WTC11 (cell line): ENCODE results near the gene AGBL1. TPM values are rescaled to one million over a fixed set of nuclear protein-coding genes. Genes with fewer than 3 reads are reported as not detected.

Source experiments
- ATAC-seq: fragments of 200-7000 bp; cut with Tn5 transposase; 2 replicates; pipeline ENCODE4 v1.10.0; 2021; ENCODE audit warnings: mild to moderate bottlenecking, moderate library complexity
- CTCF ChIA-PET: fragments of 300-600 bp; sonication (Branson Sonifier 250); formaldehyde crosslinking; loops from one replicate; lab custom pipeline; 2021; ENCODE audit warnings: antibody characterized with exemption; lab: Charles Lee
- POLR2A ChIA-PET: fragments of 350-600 bp; sonication (Branson Sonifier 250); formaldehyde crosslinking; loops from one replicate; lab custom pipeline; 2021; ENCODE audit warnings: antibody characterized with exemption; lab: Charles Lee
- DNase-seq: peaks from one replicate; pipeline ENCODE4 v3.0.0; 2021; ENCODE audit warnings: low spot score
- H3K27ac Mint-ChIP-seq: 2 replicates; pipeline ENCODE4 v1.8.0; 2021; ENCODE audit warnings: mixed read lengths
- H3K27me3 Mint-ChIP-seq: 2 replicates; pipeline ENCODE4 v1.8.0; 2021; ENCODE audit warnings: low read depth, mild to moderate bottlenecking, moderate library complexity, mixed read lengths
- H3K36me3 Mint-ChIP-seq: 2 replicates; pipeline ENCODE4 v1.8.0; 2021; ENCODE audit warnings: mixed read lengths
- H3K4me1 Mint-ChIP-seq: 2 replicates; pipeline ENCODE4 v1.8.0; 2022; ENCODE audit warnings: mixed read lengths
- H3K4me3 Mint-ChIP-seq: 2 replicates; pipeline ENCODE4 v1.8.0; 2021; ENCODE audit warnings: mild to moderate bottlenecking, moderate library complexity, mixed read lengths
- H3K9me3 Mint-ChIP-seq: 2 replicates; pipeline ENCODE4 v1.8.0; 2021; ENCODE audit warnings: mixed read lengths
- CREB1 ChIP-seq: sonication (generic); formaldehyde crosslinking; IDR thresholded peaks from 2 replicates; pipeline ENCODE4 v1.8.0; 2023; ENCODE audit warnings: mild to moderate bottlenecking, missing genetic modification reagents
- ELF4 ChIP-seq: sonication (generic); formaldehyde crosslinking; IDR thresholded peaks from 2 replicates; pipeline ENCODE4 v1.8.1; 2022; ENCODE audit warnings: low read depth, mild to moderate bottlenecking, moderate library complexity, missing genetic modification reagents
- EMX1 ChIP-seq: fragments of 250-450 bp; sonication (Bioruptor Pico); IDR thresholded peaks from 2 replicates; pipeline ENCODE4 v1.8.0; 2021; ENCODE audit warnings: mild to moderate bottlenecking
- GRHL2 ChIP-seq: fragments of 250-450 bp; sonication (Bioruptor Pico); IDR thresholded peaks from 2 replicates; pipeline ENCODE4 v1.8.0; 2022; ENCODE audit warnings: mild to moderate bottlenecking, moderate library complexity; ENCODE audit not compliant: insufficient replicate concordance, severe bottlenecking
- IRF2 ChIP-seq: sonication (generic); formaldehyde crosslinking; IDR thresholded peaks from 2 replicates; pipeline ENCODE4 v1.8.0; 2022; ENCODE audit warnings: low read depth, missing genetic modification reagents, borderline replicate concordance
- KAT7 ChIP-seq: sonication (generic); formaldehyde crosslinking; IDR thresholded peaks from 2 replicates; pipeline ENCODE4 v1.8.1; 2023; ENCODE audit warnings: missing genetic modification reagents, mild to moderate bottlenecking, borderline replicate concordance
- NFYB ChIP-seq: sonication (generic); formaldehyde crosslinking; conservative IDR thresholded peaks from 2 replicates; pipeline ENCODE4 v1.8.0; 2022; ENCODE audit warnings: low read depth, missing genetic modification reagents
- NR3C1 ChIP-seq: sonication (generic); formaldehyde crosslinking; conservative IDR thresholded peaks from 2 replicates; pipeline ENCODE4 v1.8.1; 2023; ENCODE audit warnings: low read depth, mild to moderate bottlenecking, missing genetic modification reagents
- SMAD3 ChIP-seq: sonication (generic); formaldehyde crosslinking; IDR thresholded peaks from 2 replicates; pipeline ENCODE4 v1.8.0; 2022; ENCODE audit warnings: missing genetic modification reagents, mild to moderate bottlenecking, borderline replicate concordance
- SOX15 ChIP-seq: fragments of 250-450 bp; sonication (Bioruptor Pico); IDR thresholded peaks from 2 replicates; pipeline ENCODE4 v1.9.0; 2021; ENCODE audit warnings: mild to moderate bottlenecking
- SP1 ChIP-seq: sonication (generic); formaldehyde crosslinking; conservative IDR thresholded peaks from 2 replicates; pipeline ENCODE4 v1.8.1; 2022; ENCODE audit warnings: missing genetic modification reagents
- TP53 ChIP-seq: sonication (generic); formaldehyde crosslinking; IDR thresholded peaks from 2 replicates; pipeline ENCODE4 v1.8.1; 2023; ENCODE audit warnings: mild to moderate bottlenecking, missing genetic modification reagents
- ZBTB43 ChIP-seq: sonication (generic); formaldehyde crosslinking; IDR thresholded peaks from 2 replicates; pipeline ENCODE4 v1.8.1; 2023; ENCODE audit warnings: mild to moderate bottlenecking, missing genetic modification reagents
- ZNF263 ChIP-seq: sonication (generic); formaldehyde crosslinking; IDR thresholded peaks from 2 replicates; pipeline ENCODE4 v1.8.1; 2022; ENCODE audit warnings: low read depth, mild to moderate bottlenecking, moderate library complexity, missing genetic modification reagents
- ZNF281 ChIP-seq: sonication (generic); formaldehyde crosslinking; IDR thresholded peaks from 2 replicates; pipeline ENCODE4 v1.8.0; 2023; ENCODE audit warnings: mild to moderate bottlenecking, missing genetic modification reagents
- ZNF396 ChIP-seq: fragments of 250-450 bp; sonication (Bioruptor Pico); IDR thresholded peaks from 2 replicates; pipeline ENCODE4 v1.8.0; 2021; ENCODE audit warnings: mild to moderate bottlenecking, moderate library complexity, borderline replicate concordance
- ZNF416 ChIP-seq: fragments of 250-450 bp; sonication (Bioruptor Pico); IDR thresholded peaks from 2 replicates; pipeline ENCODE4 v1.9.0; 2021; ENCODE audit warnings: mild to moderate bottlenecking, inconsistent platforms
- ZNF425 ChIP-seq: fragments of 250-450 bp; sonication (Bioruptor Pico); conservative IDR thresholded peaks from 2 replicates; pipeline ENCODE4 v1.9.0; 2021; ENCODE audit warnings: mild to moderate bottlenecking
- total RNA-seq: library from RNA; stranded (reverse); gene quantifications from 3 replicates; pipeline ENCODE4 v1.2.3, GENCODE V29; 2021
- TF ChIP-seq, protein P1 (sequence below): sonication (generic); formaldehyde crosslinking; IDR thresholded peaks from 2 replicates; pipeline ENCODE4 v1.8.0; 2022; ENCODE audit warnings: mild to moderate bottlenecking, missing genetic modification reagents
- TF ChIP-seq, protein P2 (sequence below): sonication (generic); formaldehyde crosslinking; IDR thresholded peaks from 2 replicates; pipeline ENCODE4 v1.8.1; 2023; ENCODE audit warnings: mild to moderate bottlenecking, moderate library complexity, missing genetic modification reagents
- TF ChIP-seq, protein P3 (sequence below): sonication (generic); formaldehyde crosslinking; IDR thresholded peaks from 2 replicates; pipeline ENCODE4 v1.8.1; 2022; ENCODE audit warnings: mild to moderate bottlenecking, missing genetic modification reagents, moderate library complexity, borderline replicate concordance
- TF ChIP-seq, protein P4 (sequence below): sonication (generic); formaldehyde crosslinking; IDR thresholded peaks from 2 replicates; pipeline ENCODE4 v1.8.1; 2022; ENCODE audit warnings: low read depth, missing genetic modification reagents, borderline replicate concordance
- TF ChIP-seq, protein P5 (sequence below): sonication (generic); formaldehyde crosslinking; IDR thresholded peaks from 2 replicates; pipeline ENCODE4 v1.8.1; 2023; ENCODE audit warnings: mild to moderate bottlenecking, missing genetic modification reagents, moderate library complexity

Gene AGBL1
- total RNA-seq, 1 experiment from 2014 or later, result not detected

- no peak for DNase-seq
- TF ChIP-seq ZNF425 (no peak), NR3C1 (no peak), ZNF416 (no peak), GRHL2 (CRISPR knock-in tag) (no peak), KAT7 (CRISPR knock-in tag) (no peak), EMX1 (no peak), SOX15 (CRISPR knock-in tag) (no peak)
- TF ChIP-seq, protein P1, sequence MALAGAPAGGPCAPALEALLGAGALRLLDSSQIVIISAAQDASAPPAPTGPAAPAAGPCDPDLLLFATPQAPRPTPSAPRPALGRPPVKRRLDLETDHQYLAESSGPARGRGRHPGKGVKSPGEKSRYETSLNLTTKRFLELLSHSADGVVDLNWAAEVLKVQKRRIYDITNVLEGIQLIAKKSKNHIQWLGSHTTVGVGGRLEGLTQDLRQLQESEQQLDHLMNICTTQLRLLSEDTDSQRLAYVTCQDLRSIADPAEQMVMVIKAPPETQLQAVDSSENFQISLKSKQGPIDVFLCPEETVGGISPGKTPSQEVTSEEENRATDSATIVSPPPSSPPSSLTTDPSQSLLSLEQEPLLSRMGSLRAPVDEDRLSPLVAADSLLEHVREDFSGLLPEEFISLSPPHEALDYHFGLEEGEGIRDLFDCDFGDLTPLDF (CRISPR knock-in tag), result no peak
- TF ChIP-seq, all 79 proteins: peak for 0
- H3K9me3 Mint-ChIP-seq, result no peaks in the 10 kb centered on the region
- POLR2A ChIA-PET, result no interaction called here
- no peaks in the 10 kb centered on the region for H3K36me3 Mint-ChIP-seq
- no peaks in the 10 kb centered on the region for H3K27me3 Mint-ChIP-seq
- H3K27ac Mint-ChIP-seq, result no peak overlapping the region
- no peak for ATAC-seq
- H3K4me1 Mint-ChIP-seq, result peaks cover 4% of the 10 kb centered on the region
- H3K4me3 Mint-ChIP-seq, result no peak overlapping the region
- CTCF ChIA-PET, result no interaction called here
Observed at GRCh38 chr15:86871964-86872363, 792.3 kb downstream of the AGBL1 start.

DNA sequence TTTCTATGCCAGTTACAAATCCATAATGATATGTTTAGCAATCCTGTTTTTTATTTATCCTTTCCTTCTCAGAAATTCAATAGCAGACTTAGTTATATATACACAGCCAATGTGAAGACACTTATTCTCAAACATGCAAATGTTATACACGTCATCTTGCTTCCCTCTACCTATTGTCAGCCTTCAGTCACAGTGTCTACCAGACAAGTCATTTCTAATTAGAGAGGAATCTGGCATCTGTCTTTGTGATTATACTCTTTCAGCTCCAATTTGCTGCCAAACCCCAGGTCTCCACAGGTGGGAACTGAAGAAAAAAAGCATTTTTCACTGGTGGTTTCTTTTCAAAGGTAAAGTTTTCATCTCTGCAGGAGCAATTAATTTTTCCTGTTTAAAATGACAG lies 793.1 kb downstream of the AGBL1 start:
- ChIA-PET POLR2A (no interaction called here), CTCF (no interaction called here)
- Mint-ChIP-seq H3K9me3 (peaks cover 4% of the 10 kb centered on the region; the same call in 1 of the 2 replicates), H3K36me3 (no peaks in the 10 kb centered on the region), H3K4me3 (no peak overlapping the region), H3K4me1 (peaks cover 8% of the 10 kb centered on the region), H3K27me3 (no peaks in the 10 kb centered on the region), H3K27ac (no peak overlapping the region)
- ATAC-seq (no peak), DNase-seq (no peak)
- no peak for TF ChIP-seq ELF4
- no peak for TF ChIP-seq TP53 (CRISPR knock-in tag)
- TF ChIP-seq, protein P2, sequence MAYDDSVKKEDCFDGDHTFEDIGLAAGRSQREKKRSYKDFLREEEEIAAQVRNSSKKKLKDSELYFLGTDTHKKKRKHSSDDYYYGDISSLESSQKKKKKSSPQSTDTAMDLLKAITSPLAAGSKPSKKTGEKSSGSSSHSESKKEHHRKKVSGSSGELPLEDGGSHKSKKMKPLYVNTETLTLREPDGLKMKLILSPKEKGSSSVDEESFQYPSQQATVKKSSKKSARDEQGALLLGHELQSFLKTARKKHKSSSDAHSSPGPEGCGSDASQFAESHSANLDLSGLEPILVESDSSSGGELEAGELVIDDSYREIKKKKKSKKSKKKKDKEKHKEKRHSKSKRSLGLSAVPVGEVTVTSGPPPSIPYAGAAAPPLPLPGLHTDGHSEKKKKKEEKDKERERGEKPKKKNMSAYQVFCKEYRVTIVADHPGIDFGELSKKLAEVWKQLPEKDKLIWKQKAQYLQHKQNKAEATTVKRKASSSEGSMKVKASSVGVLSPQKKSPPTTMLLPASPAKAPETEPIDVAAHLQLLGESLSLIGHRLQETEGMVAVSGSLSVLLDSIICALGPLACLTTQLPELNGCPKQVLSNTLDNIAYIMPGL (CRISPR knock-in tag), result no peak
- TF ChIP-seq SP1 (CRISPR knock-in tag), result no peak
- TF ChIP-seq IRF2 (CRISPR knock-in tag), result no peak
- no peak for TF ChIP-seq ZBTB43
- no peak for TF ChIP-seq ZNF263 (CRISPR knock-in tag)
- TF ChIP-seq, protein P3, sequence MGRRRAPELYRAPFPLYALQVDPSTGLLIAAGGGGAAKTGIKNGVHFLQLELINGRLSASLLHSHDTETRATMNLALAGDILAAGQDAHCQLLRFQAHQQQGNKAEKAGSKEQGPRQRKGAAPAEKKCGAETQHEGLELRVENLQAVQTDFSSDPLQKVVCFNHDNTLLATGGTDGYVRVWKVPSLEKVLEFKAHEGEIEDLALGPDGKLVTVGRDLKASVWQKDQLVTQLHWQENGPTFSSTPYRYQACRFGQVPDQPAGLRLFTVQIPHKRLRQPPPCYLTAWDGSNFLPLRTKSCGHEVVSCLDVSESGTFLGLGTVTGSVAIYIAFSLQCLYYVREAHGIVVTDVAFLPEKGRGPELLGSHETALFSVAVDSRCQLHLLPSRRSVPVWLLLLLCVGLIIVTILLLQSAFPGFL, result no peak
- TF ChIP-seq NFYB (CRISPR knock-in tag), result no peak
- TF ChIP-seq SMAD3, result no peak
- no peak for TF ChIP-seq CREB1 (CRISPR knock-in tag)
- no peak for TF ChIP-seq KAT7 (CRISPR knock-in tag)
- TF ChIP-seq, protein P4, sequence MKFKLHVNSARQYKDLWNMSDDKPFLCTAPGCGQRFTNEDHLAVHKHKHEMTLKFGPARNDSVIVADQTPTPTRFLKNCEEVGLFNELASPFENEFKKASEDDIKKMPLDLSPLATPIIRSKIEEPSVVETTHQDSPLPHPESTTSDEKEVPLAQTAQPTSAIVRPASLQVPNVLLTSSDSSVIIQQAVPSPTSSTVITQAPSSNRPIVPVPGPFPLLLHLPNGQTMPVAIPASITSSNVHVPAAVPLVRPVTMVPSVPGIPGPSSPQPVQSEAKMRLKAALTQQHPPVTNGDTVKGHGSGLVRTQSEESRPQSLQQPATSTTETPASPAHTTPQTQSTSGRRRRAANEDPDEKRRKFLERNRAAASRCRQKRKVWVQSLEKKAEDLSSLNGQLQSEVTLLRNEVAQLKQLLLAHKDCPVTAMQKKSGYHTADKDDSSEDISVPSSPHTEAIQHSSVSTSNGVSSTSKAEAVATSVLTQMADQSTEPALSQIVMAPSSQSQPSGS (CRISPR knock-in tag), result no peak
- TF ChIP-seq, protein P5, sequence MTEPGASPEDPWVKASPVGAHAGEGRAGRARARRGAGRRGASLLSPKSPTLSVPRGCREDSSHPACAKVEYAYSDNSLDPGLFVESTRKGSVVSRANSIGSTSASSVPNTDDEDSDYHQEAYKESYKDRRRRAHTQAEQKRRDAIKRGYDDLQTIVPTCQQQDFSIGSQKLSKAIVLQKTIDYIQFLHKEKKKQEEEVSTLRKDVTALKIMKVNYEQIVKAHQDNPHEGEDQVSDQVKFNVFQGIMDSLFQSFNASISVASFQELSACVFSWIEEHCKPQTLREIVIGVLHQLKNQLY (CRISPR knock-in tag), result no peak
- TF ChIP-seq ZNF281, result no peak
- TF ChIP-seq ZNF396 (CRISPR knock-in tag), result no peak
